AG04450 (cell line): ENCODE measurements around the gene SPRYD7. TPM values are rescaled to one million over a fixed set of nuclear protein-coding genes. Genes with fewer than 3 reads are reported as not detected.

Experiments used
- CTCF ChIA-PET: fragments of 300-600, 350-600 bp; formaldehyde crosslinking; extraction: SDS; loops from one replicate; lab custom pipeline; 2022; ENCODE audit warnings: antibody characterized with exemption, inconsistent platforms; lab: Charles Lee
- POLR2A ChIA-PET: fragments of 350-600 bp; formaldehyde crosslinking; extraction: SDS; loops from one replicate; lab custom pipeline; 2021; ENCODE audit warnings: antibody characterized with exemption, inconsistent platforms; lab: Yijun Ruan, JAX
- DNase-seq: peaks from one replicate; pipeline ENCODE4 v3.0.0-alpha.2; 2011; ENCODE audit warnings: low read depth, low spot score
- H3K27ac ChIP-seq: one replicate; pipeline ENCODE4 v1.5.1; 2012; ENCODE audit warnings: low read depth, low read length, control low read depth
- H3K27me3 ChIP-seq: one replicate; pipeline ENCODE4 v1.6.0; 2012; ENCODE audit warnings: low read length; ENCODE audit not compliant: control insufficient read depth, insufficient read depth
- H3K4me3 ChIP-seq: 2 replicates; pipeline ENCODE4 v1.5.1; 2011; ENCODE audit warnings: mild to moderate bottlenecking, low read depth, low read length, control low read depth
- H3K9me3 ChIP-seq: 2 replicates; pipeline ENCODE4 v1.5.1; 2012; ENCODE audit warnings: low read length; ENCODE audit not compliant: control insufficient read depth, insufficient read depth
- CTCF ChIP-seq: IDR thresholded peaks from 2 replicates; pipeline ENCODE4 v1.5.1; 2011; ENCODE audit warnings: low read depth, low read length, control low read depth, inconsistent platforms
- polyA plus RNA-seq: library from polyadenylated mRNA; depleted of rRNA; stranded (reverse); fragments of >200 nt; gene quantifications from 2 replicates; pipeline ENCODE4 v1.2.3, GENCODE V29; 2011

SPRYD7 gene
- polyA plus RNA-seq, 1 experiment, result 8.0 TPM

DNA sequence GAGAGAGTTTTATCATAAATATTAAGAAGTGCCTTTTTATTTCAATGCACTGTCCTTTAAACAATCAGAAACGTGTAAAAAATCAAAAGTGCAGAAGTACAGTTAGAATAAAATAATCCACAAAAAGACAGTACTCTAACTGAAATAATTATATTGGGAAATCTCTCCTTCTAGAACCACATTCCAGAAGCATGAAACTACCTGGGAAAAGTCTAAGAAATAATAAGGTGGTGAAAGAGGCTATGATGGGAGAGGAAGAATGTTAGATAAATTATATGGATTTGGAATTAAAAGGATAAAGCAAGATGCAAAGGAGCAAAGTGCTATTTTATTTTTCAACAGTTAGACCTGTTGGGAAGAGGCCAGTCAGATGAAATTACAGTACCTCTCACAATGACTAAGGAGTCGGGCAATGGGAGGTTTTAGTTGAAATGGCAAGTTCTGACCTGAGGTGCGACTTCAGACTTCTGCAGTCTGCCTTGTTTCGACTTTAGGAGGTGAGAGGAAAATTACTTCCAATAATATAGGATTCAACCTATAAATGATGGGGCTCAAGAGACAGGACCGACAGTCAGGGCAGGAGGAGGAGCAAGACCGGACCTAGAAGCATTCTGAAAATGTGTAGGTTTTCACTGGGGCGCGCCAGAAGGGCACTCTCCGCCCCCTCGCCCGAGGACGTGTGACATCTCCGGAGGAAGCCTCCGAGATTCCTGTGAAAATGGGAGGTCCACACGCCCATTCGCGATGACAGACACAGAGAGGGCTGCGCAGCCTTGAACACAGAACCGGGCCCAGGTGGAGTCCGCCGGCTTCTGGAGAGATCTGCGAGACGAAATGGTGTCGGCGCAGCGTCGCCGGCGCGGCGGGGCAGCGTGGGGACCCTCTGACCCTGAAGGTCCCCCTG, 717 bp downstream of the SPRYD7 start:
- Histone ChIP-seq H3K27me3 (no peaks in the 10 kb centered on the region), H3K9me3 (peaks cover 2% of the 10 kb centered on the region; the same call in 1 of the 2 replicates), H3K4me3 (peak overlapping the region; percentile 93), H3K27ac (peak overlapping the region; percentile 63)
- ChIA-PET POLR2A (interaction anchor here (0.9 to 1.5 kb wide), 4 partner anchors 61 to 149 kb away, joined by 3 to 6 read pairs (median 4); partner anchors contain the start of gene KPNA3), CTCF (interaction anchor here (0.6 to 2.1 kb wide), 29 partner anchors 9 to 980 kb away, joined by 3 to 16 read pairs (median 4); partner anchors contain the start of genes KPNA3 and TRIM13)
- DNase-seq, result no peak
- no peak for TF ChIP-seq CTCF

DNA sequence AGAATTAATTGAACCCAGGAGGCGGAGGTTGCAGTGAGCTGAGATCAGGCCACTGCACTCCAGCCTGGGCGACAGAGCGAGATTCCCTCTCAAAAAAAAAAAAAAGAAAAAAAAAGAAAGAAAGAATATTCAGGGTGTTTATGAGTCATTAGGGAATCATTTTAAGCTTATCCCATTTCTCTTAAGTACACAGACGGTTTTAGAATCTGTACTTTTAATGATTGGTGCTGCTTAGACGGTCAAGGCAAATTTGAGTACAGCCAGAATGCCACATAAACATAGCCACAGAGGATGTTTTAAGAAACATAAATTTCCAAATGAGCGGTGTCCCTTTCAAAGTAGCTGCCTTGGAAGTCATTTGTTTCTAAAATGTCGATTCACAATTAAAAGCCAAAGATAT, 2.6 kb downstream of the SPRYD7 start:
- DNase-seq, result no peak
- Histone ChIP-seq H3K4me3 (no peak overlapping the region), H3K9me3 (peaks cover 2% of the 10 kb centered on the region; the same call in 1 of the 2 replicates), H3K27me3 (no peaks in the 10 kb centered on the region), H3K27ac (no peak overlapping the region)
- ChIA-PET POLR2A (interaction anchor here (0.7 kb wide), 1 partner anchor 55 kb away, joined by 3 read pairs; no protein-coding TSS in a partner anchor), CTCF (interaction anchor here (1.5 to 1.6 kb wide), 2 partner anchors 11 to 43 kb away, joined by 3 read pairs; no protein-coding TSS in a partner anchor)
- TF ChIP-seq CTCF, result no peak

GRCh38 chr13:49932868-49933267, 3.3 kb downstream of the SPRYD7 start:
- H3K27me3 ChIP-seq, result no peaks in the 10 kb centered on the region
- TF ChIP-seq CTCF, result no peak
- ChIA-PET POLR2A (interaction anchor here (0.7 kb wide), 1 partner anchor 55 kb away, joined by 3 read pairs; no protein-coding TSS in a partner anchor), CTCF (interaction anchor here (1.5 to 1.6 kb wide), 2 partner anchors 11 to 43 kb away, joined by 3 read pairs; no protein-coding TSS in a partner anchor)
- peaks cover 2% of the 10 kb centered on the region; the same call in 1 of the 2 replicates for H3K9me3 ChIP-seq
- H3K4me3 ChIP-seq, result no peak overlapping the region
- no peak for DNase-seq
- no peak overlapping the region for H3K27ac ChIP-seq

GRCh38 chr13:49932066-49932465, 4.1 kb downstream of the SPRYD7 start:
- no peak for TF ChIP-seq CTCF
- H3K27ac ChIP-seq, result no peak overlapping the region
- DNase-seq, result no peak
- H3K9me3 ChIP-seq, result peaks cover 2% of the 10 kb centered on the region; the same call in 1 of the 2 replicates
- H3K27me3 ChIP-seq, result no peaks in the 10 kb centered on the region
- ChIA-PET POLR2A (no interaction called here), CTCF (no interaction called here)
- no peak overlapping the region for H3K4me3 ChIP-seq

GRCh38 chr13:49927755-49928154, 8.4 kb downstream of the SPRYD7 start:
- Histone ChIP-seq H3K4me3 (no peak overlapping the region), H3K27me3 (no peaks in the 10 kb centered on the region), H3K27ac (no peak overlapping the region), H3K9me3 (no peaks in the 10 kb centered on the region)
- CTCF ChIA-PET, result interaction anchor here (0.7 to 2.9 kb wide), 2 partner anchors 9 to 82 kb away, joined by 3 to 16 read pairs; partner anchors contain the start of gene SPRYD7
- no peak for TF ChIP-seq CTCF
- no peak for DNase-seq
- POLR2A ChIA-PET, result no interaction called here
